NCI-H2196 (cell line): ENCODE results near the gene GPER1.

Source experiments
- DNase-seq: peaks from one replicate; lab custom pipeline; 2025; ENCODE audit not compliant: unreplicated experiment; lab: John Stamatoyannopoulos, UW

The GPER1 gene

GRCh38 chr7:1086588-1087464 is 1.1 kb upstream of the GPER1 start:
- peak; percentile 10 for DNase-seq

GRCh38 chr7:1087465-1087814 is 473 bp upstream of the GPER1 start:
- DNase-seq = no peak

- DNase-seq = no peak
These were observed 2.3 kb downstream of the GPER1 start for GRCh38 chr7:1090236-1090635.

- DNase-seq = no peak
These were observed 3.1 kb downstream of the GPER1 start for GRCh38 chr7:1090686-1091643.

- DNase-seq = no peak
These were observed 3.7 kb downstream of the GPER1 start for GRCh38 chr7:1091644-1092027.

- DNase-seq = no peak
These were observed 4.3 kb downstream of the GPER1 start for GRCh38 chr7:1092161-1092632.

- no peak for DNase-seq
These were observed 5.0 kb downstream of the GPER1 start for GRCh38 chr7:1092806-1093501.

GRCh38 chr7:1093502-1093843 is 5.6 kb downstream of the GPER1 start:
- no peak for DNase-seq

- DNase-seq = no peak
These were observed 6.1 kb downstream of the GPER1 start for GRCh38 chr7:1093916-1094508.

GRCh38 chr7:1094870-1095269 is 7.0 kb downstream of the GPER1 start:
- no peak for DNase-seq

- no peak for DNase-seq
These were observed 7.8 kb downstream of the GPER1 start for GRCh38 chr7:1095621-1096155.

- peak; percentile 37 for DNase-seq
These were observed 8.5 kb downstream of the GPER1 start for GRCh38 chr7:1096156-1097119.

GRCh38 chr7:1097120-1097504 is 9.2 kb downstream of the GPER1 start:
- no peak for DNase-seq

- DNase-seq = no peak
These were observed 10.6 kb downstream of the GPER1 start for GRCh38 chr7:1098243-1099153.

- DNase-seq = no peak
These were observed 11.2 kb downstream of the GPER1 start for GRCh38 chr7:1099154-1099542.

GRCh38 chr7:1099637-1100036 is 11.7 kb downstream of the GPER1 start:
- DNase-seq = no peak

- DNase-seq = no peak
These were observed 12.5 kb downstream of the GPER1 start for GRCh38 chr7:1100386-1100785.

- DNase-seq = no peak
These were observed 13.1 kb downstream of the GPER1 start for GRCh38 chr7:1100834-1101562.
